GM12872 (cell line): Measurements from ENCODE around the gene RTEL1.

Experiments
- TF ChIP-seq, protein P1 (sequence below): IDR thresholded peaks from 3 replicates; pipeline ENCODE4 v1.5.1; 2011; ENCODE audit warnings: low read depth, mild to moderate bottlenecking, low read length, moderate library complexity; ENCODE audit not compliant: insufficient read depth

Gene RTEL1

DNA sequence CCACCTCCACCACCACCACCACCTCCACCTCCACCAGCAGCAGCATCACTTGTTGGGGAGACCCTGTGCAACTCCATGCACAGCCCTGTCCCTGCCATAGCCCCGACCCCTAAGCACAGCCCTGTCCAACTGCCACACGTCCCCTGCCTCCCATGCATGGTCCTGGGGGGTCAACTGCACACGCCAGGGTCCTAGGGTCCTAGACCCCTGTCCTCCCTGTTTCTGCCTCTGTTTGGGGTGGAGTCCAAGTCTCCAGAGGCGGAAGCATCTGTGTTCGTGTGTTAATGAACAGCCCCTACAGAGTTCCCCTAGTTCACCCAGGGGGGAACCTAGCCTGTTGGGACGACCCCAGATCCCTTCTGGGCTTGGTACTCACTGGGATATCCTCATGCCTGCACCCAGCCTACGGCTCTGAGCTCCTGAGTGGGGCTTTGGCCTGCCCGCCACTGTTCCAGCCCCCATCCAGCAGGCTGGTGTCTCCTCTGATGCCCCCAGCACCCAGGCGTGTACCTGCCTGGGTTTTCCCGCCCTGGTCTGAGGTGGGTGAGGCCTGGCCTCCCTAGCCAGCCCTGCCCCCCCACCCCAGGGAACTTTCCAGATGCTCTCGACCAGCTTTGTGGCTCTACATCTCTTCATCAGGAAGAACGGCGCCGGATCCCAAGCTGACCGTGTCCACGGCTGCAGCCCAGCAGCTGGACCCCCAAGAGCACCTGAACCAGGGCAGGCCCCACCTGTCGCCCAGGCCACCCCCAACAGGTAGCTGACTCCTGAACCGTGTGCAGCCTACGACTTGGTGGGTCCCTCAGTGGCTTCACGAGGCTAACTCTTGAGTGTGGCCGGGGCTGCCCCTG is 35.8 kb downstream of the RTEL1 start:
- TF ChIP-seq, protein P1, sequence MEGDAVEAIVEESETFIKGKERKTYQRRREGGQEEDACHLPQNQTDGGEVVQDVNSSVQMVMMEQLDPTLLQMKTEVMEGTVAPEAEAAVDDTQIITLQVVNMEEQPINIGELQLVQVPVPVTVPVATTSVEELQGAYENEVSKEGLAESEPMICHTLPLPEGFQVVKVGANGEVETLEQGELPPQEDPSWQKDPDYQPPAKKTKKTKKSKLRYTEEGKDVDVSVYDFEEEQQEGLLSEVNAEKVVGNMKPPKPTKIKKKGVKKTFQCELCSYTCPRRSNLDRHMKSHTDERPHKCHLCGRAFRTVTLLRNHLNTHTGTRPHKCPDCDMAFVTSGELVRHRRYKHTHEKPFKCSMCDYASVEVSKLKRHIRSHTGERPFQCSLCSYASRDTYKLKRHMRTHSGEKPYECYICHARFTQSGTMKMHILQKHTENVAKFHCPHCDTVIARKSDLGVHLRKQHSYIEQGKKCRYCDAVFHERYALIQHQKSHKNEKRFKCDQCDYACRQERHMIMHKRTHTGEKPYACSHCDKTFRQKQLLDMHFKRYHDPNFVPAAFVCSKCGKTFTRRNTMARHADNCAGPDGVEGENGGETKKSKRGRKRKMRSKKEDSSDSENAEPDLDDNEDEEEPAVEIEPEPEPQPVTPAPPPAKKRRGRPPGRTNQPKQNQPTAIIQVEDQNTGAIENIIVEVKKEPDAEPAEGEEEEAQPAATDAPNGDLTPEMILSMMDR = no peak

DNA sequence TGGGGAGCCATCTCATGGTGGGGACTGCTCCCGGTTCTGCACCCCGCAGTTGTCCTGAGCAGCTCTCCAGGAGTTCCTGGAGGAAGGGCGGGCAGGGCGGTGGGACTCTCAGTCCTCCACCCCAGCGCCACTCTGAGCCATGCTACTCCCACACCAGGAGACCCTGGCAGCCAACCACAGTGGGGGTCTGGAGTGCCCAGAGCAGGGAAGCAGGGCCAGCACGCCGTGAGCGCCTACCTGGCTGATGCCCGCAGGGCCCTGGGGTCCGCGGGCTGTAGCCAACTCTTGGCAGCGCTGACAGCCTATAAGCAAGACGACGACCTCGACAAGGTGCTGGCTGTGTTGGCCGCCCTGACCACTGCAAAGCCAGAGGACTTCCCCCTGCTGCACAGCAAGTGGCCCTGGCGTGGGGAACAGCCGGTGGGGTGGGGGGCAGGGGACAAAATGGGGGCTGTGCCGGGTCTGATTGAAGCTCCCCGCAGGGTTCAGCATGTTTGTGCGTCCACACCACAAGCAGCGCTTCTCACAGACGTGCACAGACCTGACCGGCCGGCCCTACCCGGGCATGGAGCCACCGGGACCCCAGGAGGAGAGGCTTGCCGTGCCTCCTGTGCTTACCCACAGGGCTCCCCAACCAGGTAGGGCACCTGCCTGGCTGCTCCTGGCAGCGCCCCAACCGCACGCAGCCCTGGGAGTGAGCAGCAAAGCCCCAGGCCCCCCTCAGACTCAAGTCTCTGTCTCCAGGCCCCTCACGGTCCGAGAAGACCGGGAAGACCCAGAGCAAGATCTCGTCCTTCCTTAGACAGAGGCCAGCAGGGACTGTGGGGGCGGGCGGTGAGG is 36.7 kb downstream of the RTEL1 start:
- TF ChIP-seq, protein P1 = no peak

DNA sequence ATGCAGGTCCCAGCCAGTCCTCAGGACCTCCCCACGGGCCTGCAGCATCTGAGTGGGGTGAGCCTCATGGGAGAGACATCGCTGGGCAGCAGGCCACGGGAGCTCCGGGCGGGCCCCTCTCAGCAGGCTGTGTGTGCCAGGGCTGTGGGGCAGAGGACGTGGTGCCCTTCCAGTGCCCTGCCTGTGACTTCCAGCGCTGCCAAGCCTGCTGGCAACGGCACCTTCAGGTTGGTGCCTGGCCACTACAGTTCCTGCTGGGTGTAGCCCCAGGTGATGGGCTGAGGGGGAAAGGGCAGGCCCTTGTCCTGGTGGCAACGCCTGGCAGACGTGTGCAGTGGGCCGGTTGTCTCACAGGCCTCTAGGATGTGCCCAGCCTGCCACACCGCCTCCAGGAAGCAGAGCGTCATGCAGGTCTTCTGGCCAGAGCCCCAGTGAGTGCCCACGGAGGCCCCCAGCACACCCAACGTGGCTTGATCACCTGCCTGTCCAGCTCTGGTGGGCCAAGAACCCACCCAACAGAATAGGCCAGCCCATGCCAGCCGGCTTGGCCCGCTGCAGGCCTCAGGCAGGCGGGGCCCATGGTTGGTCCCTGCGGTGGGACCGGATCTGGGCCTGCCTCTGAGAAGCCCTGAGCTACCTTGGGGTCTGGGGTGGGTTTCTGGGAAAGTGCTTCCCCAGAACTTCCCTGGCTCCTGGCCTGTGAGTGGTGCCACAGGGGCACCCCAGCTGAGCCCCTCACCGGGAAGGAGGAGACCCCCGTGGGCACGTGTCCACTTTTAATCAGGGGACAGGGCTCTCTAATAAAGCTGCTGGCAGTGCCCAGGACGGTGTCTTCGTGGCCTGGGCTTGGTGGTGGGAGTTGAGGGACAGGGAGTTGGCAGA is 37.6 kb downstream of the RTEL1 start:
- TF ChIP-seq, protein P1 = no peak

DNA sequence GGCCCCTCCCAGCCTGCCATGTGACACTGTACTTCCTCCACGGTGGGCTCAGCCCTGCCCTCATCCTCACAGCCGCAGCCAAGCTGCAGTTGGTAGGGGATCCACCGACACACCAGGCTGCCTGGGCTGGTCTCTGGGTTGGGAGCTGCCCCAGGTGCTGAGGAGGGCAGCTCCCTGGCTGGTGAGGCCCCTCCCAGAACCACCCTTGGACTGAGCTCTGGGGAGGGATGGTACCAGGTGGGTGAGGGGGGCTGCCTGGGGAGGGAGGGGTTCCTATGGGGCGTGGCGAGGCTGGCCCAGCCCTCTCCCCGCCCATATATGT is 38.2 kb downstream of the RTEL1 start:
- TF ChIP-seq, protein P1 = no peak

DNA sequence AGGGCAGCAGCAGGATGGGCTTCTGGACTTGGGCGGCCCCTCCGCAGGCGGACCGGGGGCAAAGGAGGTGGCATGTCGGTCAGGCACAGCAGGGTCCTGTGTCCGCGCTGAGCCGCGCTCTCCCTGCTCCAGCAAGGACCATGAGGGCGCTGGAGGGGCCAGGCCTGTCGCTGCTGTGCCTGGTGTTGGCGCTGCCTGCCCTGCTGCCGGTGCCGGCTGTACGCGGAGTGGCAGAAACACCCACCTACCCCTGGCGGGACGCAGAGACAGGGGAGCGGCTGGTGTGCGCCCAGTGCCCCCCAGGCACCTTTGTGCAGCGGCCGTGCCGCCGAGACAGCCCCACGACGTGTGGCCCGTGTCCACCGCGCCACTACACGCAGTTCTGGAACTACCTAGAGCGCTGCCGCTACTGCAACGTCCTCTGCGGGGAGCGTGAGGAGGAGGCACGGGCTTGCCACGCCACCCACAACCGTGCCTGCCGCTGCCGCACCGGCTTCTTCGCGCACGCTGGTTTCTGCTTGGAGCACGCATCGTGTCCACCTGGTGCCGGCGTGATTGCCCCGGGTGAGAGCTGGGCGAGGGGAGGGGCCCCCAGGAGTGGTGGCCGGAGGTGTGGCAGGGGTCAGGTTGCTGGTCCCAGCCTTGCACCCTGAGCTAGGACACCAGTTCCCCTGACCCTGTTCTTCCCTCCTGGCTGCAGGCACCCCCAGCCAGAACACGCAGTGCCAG is 38.7 kb downstream of the RTEL1 start, which contains the start of gene TNFRSF6B:
Gene TNFRSF6B, plus strand, starts transcription at position 25 of the 729 bp plus-strand sequence. Its CDS starts 116 bp downstream, at position 141.
- TF ChIP-seq, protein P1 = no peak

DNA sequence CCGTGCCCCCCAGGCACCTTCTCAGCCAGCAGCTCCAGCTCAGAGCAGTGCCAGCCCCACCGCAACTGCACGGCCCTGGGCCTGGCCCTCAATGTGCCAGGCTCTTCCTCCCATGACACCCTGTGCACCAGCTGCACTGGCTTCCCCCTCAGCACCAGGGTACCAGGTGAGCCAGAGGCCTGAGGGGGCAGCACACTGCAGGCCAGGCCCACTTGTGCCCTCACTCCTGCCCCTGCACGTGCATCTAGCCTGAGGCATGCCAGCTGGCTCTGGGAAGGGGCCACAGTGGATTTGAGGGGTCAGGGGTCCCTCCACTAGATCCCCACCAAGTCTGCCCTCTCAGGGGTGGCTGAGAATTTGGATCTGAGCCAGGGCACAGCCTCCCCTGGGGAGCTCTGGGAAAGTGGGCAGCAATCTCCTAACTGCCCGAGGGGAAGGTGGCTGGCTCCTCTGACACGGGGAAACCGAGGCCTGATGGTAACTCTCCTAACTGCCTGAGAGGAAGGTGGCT is 39.3 kb downstream of the RTEL1 start:
- TF ChIP-seq, protein P1 = no peak
